Cerebellar nuclear complex (tissue), 1 donor: Measurements from ENCODE around the gene CCL20.

Experiments used
- DNase-seq, 2 experiments: peaks; one replicate each; lab custom pipeline; 2025; lab: John Stamatoyannopoulos, UW

The CCL20 gene

GRCh38 chr2:227802882-227803281, 10.8 kb upstream of the CCL20 start:
- DNase-seq, result no peak

GRCh38 chr2:227804975-227805374, 8.7 kb upstream of the CCL20 start:
- DNase-seq, result no peak

GRCh38 chr2:227805578-227805977, 8.1 kb upstream of the CCL20 start:
- DNase-seq, result no peak

DNA sequence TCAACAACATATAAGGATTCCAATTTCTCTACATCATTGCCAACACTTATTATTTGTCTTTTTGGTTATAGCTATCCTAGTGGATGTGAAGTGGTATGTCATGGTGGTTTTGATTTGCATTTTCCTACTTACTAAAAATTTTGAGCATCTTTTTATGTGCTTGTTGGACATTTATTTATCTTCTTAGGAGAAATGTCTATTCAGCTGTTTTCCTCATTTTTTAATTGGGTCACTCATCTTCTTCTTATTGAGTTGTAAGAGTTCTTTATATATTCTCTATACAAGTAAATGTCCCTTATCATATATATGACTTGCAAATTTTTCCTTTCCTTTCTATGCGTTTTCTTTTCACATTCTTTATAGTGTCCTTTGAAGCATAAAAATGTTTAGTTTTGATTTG, 4.7 kb upstream of the CCL20 start:
- no peak for DNase-seq

DNA sequence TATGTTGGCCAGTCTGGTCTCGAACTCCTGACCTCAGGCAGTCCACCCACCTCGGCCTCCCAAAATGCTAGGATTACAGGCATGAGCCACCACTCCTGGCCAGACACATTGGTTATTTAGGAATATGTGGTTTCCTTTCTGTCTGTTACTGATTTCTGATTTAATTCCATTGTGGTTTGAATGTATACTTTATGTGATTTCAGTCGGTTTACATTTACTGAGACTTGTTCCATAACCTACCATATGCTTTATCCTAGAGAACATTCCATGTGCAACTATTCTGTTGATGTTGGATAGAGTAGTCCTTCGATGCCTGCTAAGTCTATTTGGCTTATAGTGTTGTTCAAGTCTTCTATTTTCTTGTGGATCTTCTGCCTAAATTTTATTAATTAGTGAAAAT, 1.6 kb upstream of the CCL20 start:
- no peak for DNase-seq

- no peak for DNase-seq
These were observed 447 bp upstream of the CCL20 start for GRCh38 chr2:227813229-227813561.

DNA sequence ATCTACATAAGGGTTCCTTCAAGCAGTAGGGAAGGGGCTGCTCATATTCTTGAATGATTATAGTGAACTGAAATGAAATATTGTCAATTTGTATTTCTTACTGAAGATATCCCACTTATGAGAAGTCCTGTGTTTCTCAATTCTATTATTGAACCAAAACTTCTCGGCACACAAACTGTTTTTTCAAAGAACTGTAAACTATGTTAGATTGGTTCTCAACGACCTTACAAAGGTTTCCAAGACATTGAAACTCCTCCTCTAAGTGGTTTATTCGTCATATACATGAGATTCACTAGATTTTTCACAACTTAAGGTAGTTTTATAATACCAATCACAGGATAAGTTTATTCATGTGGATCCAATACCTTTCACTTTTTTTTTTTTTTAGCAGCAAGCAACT, 1.4 kb downstream of the CCL20 start:
- DNase-seq, result no peak

DNA sequence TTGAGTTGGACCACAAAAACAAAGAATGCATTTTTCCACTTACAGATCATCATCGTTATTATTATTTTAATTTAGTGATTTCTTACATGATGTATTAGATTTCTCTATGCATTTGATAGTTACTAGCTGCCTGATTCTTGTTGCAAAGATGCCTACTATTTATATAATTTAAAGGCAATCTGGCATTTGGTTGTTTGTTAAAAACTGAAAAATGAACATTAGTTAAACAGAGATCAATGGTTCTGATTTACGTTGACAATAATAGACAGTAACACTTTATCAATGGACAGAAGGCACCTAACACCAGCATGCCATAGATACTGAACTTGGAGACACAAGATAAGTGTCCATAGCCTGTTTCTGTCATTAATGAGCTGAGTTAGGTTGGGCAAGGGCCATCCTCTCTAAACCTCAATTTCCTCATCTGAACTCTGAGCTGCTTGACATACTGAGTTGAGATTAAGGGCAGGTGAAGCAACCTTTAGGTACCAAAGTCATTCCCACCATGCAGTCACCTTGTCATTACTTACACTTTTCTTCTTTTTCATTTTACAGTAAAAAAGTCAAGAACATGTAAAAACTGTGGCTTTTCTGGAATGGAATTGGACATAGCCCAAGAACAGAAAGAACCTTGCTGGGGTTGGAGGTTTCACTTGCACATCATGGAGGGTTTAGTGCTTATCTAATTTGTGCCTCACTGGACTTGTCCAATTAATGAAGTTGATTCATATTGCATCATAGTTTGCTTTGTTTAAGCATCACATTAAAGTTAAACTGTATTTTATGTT, 3.1 kb downstream of the CCL20 start:
- no peak for DNase-seq

GRCh38 chr2:227817336-227817735, 3.7 kb downstream of the CCL20 start:
- no peak for DNase-seq

DNA sequence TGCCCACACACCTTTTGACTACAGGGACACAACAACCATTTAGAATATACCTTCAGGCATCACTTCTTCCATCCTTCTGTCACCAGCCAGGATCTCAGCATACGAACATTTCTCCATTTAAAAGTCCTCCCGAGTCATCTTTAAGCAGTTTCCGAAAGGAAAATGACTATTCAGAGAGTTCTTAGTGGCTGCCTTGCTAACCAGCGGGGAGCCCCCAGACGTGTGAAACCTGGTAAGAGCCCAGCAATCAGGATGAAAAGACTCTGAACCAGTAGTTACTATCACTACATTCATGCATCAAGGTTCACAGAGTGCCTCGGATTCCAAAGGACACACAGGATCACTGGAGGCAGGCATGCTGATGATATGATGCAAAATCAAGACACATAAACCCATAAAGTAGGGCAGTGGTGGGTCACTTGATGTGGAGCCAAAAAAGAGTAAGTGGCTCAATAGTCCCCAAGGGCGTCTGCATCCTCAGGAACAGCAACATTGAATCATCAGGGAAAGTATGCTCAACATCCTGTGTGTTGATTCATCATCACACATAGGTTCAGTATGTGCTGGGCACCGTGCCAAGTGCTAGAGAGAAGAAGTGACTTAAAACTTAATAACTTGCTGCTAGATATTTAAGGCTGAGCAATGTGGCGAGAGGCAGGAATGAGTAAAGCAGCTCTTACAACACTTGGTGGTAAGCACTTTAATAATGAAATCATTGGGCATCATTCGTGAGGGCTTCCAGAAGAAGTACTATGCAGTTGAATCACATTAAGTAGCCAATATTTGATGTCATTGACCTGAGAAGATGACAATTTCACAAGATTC, 4.4 kb downstream of the CCL20 start:
- no peak for DNase-seq

DNA sequence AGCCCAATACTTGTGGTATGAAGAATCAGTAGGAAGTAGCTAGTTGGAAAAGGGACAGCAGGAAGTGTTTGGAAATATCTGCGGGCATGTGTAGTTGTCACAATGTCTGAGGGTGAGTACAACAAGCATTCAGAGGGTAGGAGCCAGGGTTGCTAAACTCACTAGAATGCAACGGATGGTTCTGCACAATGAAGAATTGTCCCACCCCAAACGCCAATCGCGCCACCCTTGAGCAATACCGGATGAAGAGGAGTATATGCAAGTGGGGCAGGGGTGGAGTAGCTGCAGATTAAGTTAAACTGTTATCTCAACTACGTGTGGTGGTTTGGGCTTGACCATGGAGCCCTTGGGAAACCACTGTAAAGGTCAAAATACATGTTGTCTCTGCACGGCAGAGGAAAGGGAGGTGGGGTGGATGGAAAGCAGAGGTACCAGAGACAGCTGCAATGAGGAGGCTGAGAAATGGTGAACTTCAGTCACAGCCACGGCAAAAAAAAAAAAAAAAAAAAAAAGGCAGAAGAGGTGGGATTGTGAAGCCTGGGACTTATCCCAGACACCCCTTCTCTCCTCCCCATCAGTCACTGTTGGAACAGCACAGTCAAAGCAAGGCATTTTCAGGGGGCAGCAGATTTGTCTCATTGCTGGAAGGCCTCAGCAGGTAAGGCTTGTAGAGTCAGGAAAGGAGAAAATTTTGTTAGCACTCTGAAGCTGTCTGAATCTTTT, 5.2 kb downstream of the CCL20 start:
- no peak for DNase-seq

DNA sequence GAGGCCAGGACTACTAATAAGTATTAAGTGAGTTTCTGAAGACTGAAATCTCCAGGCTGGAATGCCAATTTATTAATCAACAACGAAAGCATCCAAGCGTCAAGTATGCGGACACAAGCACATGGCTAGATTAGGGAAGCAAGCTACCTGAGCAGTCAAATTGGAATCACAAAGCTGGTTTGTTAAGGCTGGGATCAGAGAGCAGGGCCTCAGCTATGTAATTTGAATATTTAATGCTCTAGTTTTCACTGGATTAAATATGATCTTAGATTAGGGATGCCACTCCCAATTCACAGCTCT, 5.7 kb downstream of the CCL20 start:
- DNase-seq, result no peak

DNA sequence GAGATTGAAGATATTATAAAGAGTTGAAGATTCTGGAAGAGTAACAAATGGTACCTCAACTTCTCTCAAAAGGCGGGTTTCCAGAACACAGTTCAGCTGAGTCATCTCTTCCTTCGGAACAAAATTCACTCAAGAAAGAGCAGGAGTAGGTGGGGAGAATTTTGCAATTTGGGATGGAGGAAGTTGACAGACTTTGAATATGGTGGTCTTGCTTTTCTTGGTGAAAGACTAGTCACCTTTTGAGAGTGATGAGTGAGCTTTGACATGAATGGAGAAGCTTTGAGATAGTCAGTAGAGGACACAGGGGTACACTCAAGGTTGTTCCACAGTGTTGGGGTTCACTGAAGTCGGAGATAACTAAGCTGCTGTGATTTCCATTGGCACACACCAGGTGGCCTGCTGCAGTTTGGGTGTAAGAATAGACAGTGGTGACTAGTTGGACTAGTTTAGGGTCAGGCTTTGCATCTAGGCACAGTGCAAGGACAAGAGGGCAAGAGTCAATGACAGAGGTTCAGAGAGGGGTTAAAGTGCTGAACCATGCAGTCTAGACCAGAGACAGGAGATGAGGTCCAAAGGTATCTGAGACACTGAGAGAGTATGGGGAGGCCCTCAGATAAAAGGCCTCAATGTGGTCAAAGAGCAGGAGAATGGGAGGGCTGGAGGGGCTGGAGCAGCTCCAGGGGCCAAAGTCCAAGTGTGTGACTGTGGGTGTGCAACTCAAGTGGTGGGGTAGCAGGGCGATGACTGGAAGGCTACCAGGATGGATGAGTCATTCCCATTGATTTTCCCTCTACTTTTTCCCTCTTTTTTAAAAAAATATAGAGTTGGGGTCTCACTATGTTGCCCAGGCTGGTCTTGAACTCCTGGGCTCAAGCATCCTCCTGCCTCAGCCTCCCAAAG, 7.7 kb downstream of the CCL20 start:
- no peak for DNase-seq

DNA sequence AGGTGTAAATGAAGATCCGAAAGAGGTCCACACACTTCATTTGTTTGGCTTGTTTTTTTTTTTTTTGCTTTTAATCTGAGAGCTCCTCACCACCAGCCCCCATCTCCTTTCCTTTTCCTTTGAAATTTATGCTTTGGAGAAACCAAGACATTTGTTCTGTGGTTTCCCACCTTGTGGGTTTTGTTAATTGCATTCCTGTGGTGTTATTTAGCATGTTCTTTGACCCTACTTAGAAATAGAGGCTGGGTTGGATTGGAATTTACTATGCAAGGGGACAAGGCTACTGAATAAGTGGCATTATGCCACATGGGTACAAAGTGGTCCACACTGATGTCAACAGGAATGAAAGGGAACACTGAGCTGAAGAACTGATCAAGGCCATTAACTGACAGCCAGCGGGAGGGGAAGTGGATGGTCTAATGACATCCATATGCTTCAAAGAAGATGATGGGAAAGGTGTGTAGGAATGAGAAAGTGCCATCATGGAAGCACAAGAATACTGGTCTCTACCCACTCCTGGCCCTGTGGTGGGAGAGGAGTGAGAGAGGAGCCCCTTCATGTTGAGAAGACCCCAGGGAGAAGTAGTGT, 8.9 kb downstream of the CCL20 start:
- no peak for DNase-seq

GRCh38 chr2:227823922-227824321, 10.3 kb downstream of the CCL20 start:
- DNase-seq, result no peak

GRCh38 chr2:227824711-227825110, 11.1 kb downstream of the CCL20 start:
- no peak for DNase-seq

- no peak for DNase-seq
These were observed 12.4 kb downstream of the CCL20 start for GRCh38 chr2:227826019-227826521.

DNA sequence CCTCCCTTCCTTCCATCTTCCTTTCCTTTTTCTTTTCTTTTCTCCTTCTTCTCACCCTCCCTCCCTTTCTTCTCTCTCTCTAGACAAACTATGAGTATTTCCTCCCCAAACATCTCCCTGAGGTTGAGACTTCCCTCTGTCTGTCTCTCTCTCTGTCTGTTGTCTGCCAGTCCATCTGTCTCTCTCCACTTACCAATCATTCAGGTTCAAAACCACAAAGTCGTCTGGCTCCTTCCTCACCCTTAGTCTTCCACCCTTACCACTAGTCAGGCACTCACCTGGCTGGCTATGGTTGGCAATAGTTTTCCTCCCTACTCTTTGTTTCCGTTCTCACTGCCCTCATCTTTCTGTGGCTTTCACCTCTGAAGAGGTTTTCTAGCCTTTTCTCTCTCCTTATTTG, 12.9 kb downstream of the CCL20 start:
- no peak for DNase-seq

- DNase-seq, result no peak
These were observed 13.5 kb downstream of the CCL20 start for GRCh38 chr2:227827143-227827542.

- DNase-seq, result no peak
These were observed 14.9 kb downstream of the CCL20 start for GRCh38 chr2:227828477-227828912.

DNA sequence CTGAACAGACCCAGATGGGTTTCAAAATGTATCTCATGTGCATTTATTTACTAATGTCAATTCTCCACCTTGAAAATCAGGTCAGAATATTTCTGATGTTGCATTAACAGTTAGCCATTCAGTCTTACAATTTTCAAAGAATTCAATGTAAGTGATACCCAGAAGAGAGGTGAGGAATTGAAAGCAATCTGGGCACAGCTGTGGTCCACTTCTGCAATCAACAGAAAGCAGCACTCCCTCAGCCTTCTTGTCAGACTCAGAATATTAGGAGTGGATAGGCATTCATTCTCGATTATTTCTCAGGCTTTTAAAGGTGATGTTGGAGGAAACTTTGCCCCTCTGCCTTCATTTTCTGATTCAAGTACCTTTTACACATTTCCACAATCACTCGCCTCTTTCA, 15.7 kb downstream of the CCL20 start:
- no peak for DNase-seq
